Liver (tissue), 9 donors: Measurements from ENCODE around the gene CAVIN2. TPM values are rescaled to one million over a fixed set of nuclear protein-coding genes. Genes with fewer than 3 reads are reported as not detected.
A peak's percentile ranks its signal among the peaks of the same experiment; 100 is the strongest.

Experiments used
- DNase-seq: peaks from one replicate; pipeline ENCODE4 v3.0.0-alpha.2; 2017; ENCODE audit warnings: low spot score
- H3K27ac ChIP-seq, 2 donors: one replicate each; pipeline ENCODE4 v1.7.0; 2013; ENCODE audit warnings: inconsistent platforms in 2 of 2, low read length in 2 of 2, control low read depth in 1 of 2, low read depth in 1 of 2, mild to moderate bottlenecking in 1 of 2
- H3K27me3 ChIP-seq, 4 donors: one replicate each; pipeline versions ENCODE4 v1.6.1 to v1.7.0; 2013; ENCODE audit warnings: low read length in 3 of 4, inconsistent platforms in 1 of 4, mild to moderate bottlenecking in 1 of 4, moderate library complexity in 1 of 4; ENCODE audit not compliant: control insufficient read depth in 4 of 4, insufficient read depth in 4 of 4
- H3K36me3 ChIP-seq, 4 donors: one replicate each; pipeline versions ENCODE4 v1.6.1 to v1.7.0; 2013; ENCODE audit warnings: low read length in 3 of 4, mild to moderate bottlenecking in 3 of 4, low read depth in 1 of 4, moderate library complexity in 1 of 4; ENCODE audit not compliant: control insufficient read depth in 4 of 4, insufficient read depth in 3 of 4
- H3K4me1 ChIP-seq, 4 donors: one replicate each; pipeline versions ENCODE4 v1.6.1 to v1.7.0; 2013; ENCODE audit warnings: low read length in 3 of 4, mild to moderate bottlenecking in 3 of 4, moderate library complexity in 1 of 4; ENCODE audit not compliant: control insufficient read depth in 4 of 4, insufficient read depth in 4 of 4
- H3K4me3 ChIP-seq, 3 donors: one replicate each; pipeline versions ENCODE4 v1.6.1 to v1.7.0; 2013; ENCODE audit warnings: low read length in 3 of 3, control low read depth in 1 of 3, low read depth in 1 of 3, mild to moderate bottlenecking in 1 of 3
- H3K9ac ChIP-seq, 2 donors: one replicate each; pipeline ENCODE4 v1.7.0; 2013; ENCODE audit warnings: low read length in 2 of 2, mild to moderate bottlenecking in 2 of 2, moderate library complexity in 2 of 2, control low read depth in 1 of 2, low read depth in 1 of 2
- H3K9me3 ChIP-seq, 4 donors: one replicate each; pipeline versions ENCODE4 v1.6.1 to v1.7.0; 2013; ENCODE audit warnings: low read length in 3 of 4; ENCODE audit not compliant: control insufficient read depth in 4 of 4
- EGR1 ChIP-seq, 2 donors: IDR thresholded peaks; 2 replicates each; pipeline ENCODE4 v1.6.1; 2016 to 2018; ENCODE audit warnings: antibody characterized with exemption in 2 of 2, low read depth in 2 of 2
- FOXA1 ChIP-seq: IDR thresholded peaks from 2 replicates; pipeline ENCODE4 v1.6.1; 2016; ENCODE audit warnings: antibody characterized with exemption
- FOXA2 ChIP-seq: IDR thresholded peaks from 2 replicates; pipeline ENCODE4 v1.6.1; 2016; ENCODE audit warnings: antibody characterized with exemption
- HNF4A ChIP-seq, 2 donors: conservative IDR thresholded peaks; 2 replicates each; pipeline ENCODE4 v1.6.1; 2016; ENCODE audit warnings: antibody characterized with exemption in 2 of 2, mild to moderate bottlenecking in 2 of 2
- RAD21 ChIP-seq, 2 donors: IDR thresholded peaks; 2 replicates each; pipeline ENCODE4 v1.6.1; 2016; ENCODE audit warnings: antibody characterized with exemption in 2 of 2, mild to moderate bottlenecking in 2 of 2
- WGBS: extraction: QIAGEN DNeasy Blood & Tissue Kit; methylation state at CpG from one replicate; pipeline ENCODE4 v1.1.7; 2013; 5-methylcytosine and 5-hydroxymethylcytosine counted together
- polyA plus RNA-seq, 2 donors: library from polyadenylated mRNA; stranded (reverse) in 1 of 2; unstranded in 1 of 2; fragments of 200-250 nt in 1 of 2; fragments of >200 nt in 1 of 2; fragmentation: Nextera tagmentation in 1 of 2; extraction: Ambion mirVana in 1 of 2; gene quantifications; one replicate each; pipeline versions ENCODE4 v1.2.1 to v1.2.3, GENCODE V29; 2013 to 2015
- total RNA-seq, 2 donors: library from RNA; depleted of rRNA; stranded (reverse); fragments of >200 nt; gene quantifications; one replicate each; pipeline ENCODE4 v1.2.3, GENCODE V29; 2014
- TF ChIP-seq, protein P1 (sequence below): IDR thresholded peaks from 2 replicates; pipeline ENCODE4 v1.6.1; 2016; ENCODE audit warnings: antibody characterized with exemption
- TF ChIP-seq, protein P2 (sequence below): IDR thresholded peaks from 2 replicates; pipeline ENCODE4 v1.6.1; 2016; ENCODE audit warnings: antibody characterized with exemption
- TF ChIP-seq, protein P3 (sequence below): fragments of 150-350 bp; IDR thresholded peaks from 2 replicates; pipeline ENCODE4 v1.5.1; 2017; ENCODE audit warnings: improper control_type of control experiment, low read depth, low read length; ENCODE audit not compliant: missing input control
- TF ChIP-seq, protein P4 (sequence below): IDR thresholded peaks from 2 replicates; pipeline ENCODE4 v1.6.1; 2016; ENCODE audit warnings: antibody characterized with exemption, mild to moderate bottlenecking
- donor health status: healthy.
- donor health status: healthy.
- donor health status: healthy.
- donor health status: healthy.
- donor health status: healthy.

The CAVIN2 gene
- total and polyA plus RNA-seq, 4 donors = 13.3 to 20.7 (median 14.0) TPM

DNA sequence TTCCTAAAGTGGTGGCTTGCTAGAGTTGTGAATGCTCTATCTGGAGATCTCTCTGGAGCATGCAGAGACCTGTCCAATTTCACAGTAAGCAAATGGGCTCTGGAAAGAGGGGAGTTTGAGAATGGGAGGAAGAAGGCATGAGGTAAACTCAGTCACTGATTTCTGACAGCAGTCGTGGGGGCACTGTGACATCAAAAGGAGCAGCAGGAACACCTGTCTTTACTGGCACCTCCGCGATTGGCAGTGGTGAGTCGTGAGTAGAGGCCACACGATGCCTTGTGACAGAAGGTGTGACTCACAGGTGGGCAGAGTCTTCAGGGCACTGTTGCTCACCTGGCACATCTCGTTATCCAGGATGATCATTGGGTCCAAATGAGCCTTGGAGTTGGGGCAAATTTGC, 38.8 kb upstream of the CAVIN2 start (continued):
- TF ChIP-seq, protein P1, sequence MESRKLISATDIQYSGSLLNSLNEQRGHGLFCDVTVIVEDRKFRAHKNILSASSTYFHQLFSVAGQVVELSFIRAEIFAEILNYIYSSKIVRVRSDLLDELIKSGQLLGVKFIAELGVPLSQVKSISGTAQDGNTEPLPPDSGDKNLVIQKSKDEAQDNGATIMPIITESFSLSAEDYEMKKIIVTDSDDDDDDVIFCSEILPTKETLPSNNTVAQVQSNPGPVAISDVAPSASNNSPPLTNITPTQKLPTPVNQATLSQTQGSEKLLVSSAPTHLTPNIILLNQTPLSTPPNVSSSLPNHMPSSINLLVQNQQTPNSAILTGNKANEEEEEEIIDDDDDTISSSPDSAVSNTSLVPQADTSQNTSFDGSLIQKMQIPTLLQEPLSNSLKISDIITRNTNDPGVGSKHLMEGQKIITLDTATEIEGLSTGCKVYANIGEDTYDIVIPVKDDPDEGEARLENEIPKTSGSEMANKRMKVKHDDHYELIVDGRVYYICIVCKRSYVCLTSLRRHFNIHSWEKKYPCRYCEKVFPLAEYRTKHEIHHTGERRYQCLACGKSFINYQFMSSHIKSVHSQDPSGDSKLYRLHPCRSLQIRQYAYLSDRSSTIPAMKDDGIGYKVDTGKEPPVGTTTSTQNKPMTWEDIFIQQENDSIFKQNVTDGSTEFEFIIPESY = no peak
- TF ChIP-seq HNF4A (conservative IDR thresholded peaks at IDR 0.05) = no peak
- TF ChIP-seq EGR1 (IDR thresholded peaks at IDR 0.05; ENCODE audit: low read depth in 2 of 2) = no peak
- TF ChIP-seq FOXA2 = no peak
- TF ChIP-seq, protein P2, sequence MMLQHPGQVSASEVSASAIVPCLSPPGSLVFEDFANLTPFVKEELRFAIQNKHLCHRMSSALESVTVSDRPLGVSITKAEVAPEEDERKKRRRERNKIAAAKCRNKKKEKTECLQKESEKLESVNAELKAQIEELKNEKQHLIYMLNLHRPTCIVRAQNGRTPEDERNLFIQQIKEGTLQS = no peak
- no peak for TF ChIP-seq RAD21 (IDR thresholded peaks at IDR 0.05)
- TF ChIP-seq FOXA1 = no peak

DNA sequence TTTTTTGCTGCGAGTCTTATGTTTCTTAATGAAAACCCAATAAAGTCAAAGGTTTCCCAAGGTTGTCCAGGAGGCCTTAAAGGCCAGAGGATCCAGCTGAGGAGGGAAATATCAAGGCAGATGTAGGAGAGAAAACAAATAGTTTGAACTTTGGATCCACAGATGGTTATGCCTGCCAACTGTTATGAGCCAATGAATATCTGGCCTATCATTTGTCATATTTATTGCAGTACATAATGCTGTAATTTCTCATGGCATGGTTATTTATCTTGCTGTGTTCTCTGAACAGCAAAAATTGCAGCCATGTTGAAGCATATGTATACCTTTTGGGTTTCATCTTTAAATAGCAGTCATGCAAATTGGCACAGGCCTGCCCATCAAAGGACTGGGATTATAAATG, 38.2 kb upstream of the CAVIN2 start:
- Histone ChIP-seq H3K9ac (no peak overlapping the region), H3K27ac (no peak overlapping the region), H3K36me3 (no peaks in the 10 kb centered on the region), H3K9me3 (no peaks in the 10 kb centered on the region), H3K27me3 (no peaks in the 10 kb centered on the region), H3K4me1 (no peaks in the 10 kb centered on the region), H3K4me3 (no peak overlapping the region)
- DNase-seq = no peak
- 75% methylated on average over 1 of the region's 1 CpG for WGBS
- no peak for TF ChIP-seq RAD21 (IDR thresholded peaks at IDR 0.05)

DNA sequence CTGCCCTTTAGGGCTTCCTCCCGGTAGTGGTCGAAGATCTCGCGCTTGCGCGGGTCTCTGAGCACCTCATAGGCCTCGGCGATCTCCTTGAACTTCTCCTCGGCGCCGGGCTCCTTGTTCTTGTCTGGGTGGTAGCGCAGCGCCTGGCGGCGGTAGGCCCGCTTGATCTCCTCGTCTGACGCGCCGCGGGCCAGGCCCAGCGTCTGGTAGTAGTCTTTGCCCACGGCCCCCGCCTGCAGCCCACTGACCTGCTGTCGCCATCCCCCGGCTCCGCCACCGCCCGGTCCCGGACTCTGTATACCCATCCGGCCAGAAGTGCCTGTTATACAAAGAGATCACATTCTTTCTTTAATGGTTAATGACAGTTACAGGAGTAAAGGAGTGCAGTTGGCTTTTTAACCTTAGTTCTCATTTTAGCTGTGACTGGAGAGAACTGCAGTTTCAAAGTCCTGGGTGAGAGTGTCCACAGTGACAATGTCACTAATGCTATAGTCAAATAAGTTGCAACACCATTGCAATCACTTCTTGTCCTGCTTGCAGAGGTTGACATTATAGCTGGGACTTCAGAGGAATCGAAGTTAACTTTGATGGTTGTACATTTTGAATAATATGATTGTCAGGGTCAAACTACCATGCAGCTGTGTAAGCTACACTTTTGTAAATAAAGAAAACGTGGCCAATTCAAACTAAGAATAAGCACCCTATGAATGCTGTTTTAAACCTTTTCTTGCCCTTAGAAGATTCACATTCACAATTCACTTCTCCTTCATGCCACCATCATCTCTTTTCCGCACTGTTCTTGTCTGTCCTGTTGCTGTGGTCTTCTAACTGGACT, 35.3 kb upstream of the CAVIN2 start:
- TF ChIP-seq, protein P2 = no peak
- peak; percentile 22 to 33 for TF ChIP-seq HNF4A (conservative IDR thresholded peaks at IDR 0.05)
- TF ChIP-seq, protein P1 = no peak
- no peak overlapping the region for H3K27ac ChIP-seq
- H3K36me3 ChIP-seq = no peaks in the 10 kb centered on the region
- no peaks in the 10 kb centered on the region for H3K4me1 ChIP-seq
- H3K27me3 ChIP-seq = no peaks in the 10 kb centered on the region
- no peak overlapping the region for H3K9ac ChIP-seq
- no peaks in the 10 kb centered on the region for H3K9me3 ChIP-seq
- H3K4me3 ChIP-seq = no peak overlapping the region
- WGBS = 93% methylated on average over 34 of the region's 34 CpGs
- no peak for DNase-seq

DNA sequence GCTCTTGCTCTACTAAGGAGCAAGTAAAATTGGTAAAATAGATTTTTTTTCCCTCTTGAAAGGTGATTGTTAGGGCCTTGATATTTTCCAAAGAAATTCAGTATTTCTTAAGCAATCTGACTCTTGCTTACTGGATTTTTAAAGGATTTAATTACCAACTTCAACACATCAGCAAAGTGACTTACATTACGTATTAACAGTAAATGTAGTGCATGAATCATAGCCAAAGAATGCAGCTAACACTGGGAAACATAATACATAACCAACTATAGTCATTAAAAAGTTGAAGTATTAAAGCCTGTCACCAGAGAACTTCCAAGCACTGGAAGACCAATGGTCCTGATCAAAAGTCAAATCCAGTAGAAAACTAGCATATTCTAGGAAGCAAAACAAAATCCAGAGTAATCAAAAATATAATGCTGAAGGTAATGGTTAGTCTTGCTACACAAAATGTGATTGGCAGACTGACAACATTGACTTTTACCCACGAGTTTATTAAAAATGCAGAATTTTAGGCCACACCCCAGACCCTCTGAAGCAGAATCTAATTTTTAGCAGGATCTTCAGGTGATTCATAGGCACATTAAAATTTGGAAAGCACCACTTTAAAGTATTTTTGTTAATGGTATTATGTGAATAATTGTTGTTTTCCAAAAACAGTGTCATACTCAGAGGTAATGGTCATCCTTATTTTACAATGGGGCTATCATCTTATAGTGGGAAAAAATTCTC, 31.8 kb upstream of the CAVIN2 start:
- Histone ChIP-seq H3K4me1 (no peaks in the 10 kb centered on the region), H3K27me3 (no peaks in the 10 kb centered on the region), H3K4me3 (no peak overlapping the region), H3K9me3 (no peaks in the 10 kb centered on the region), H3K9ac (no peak overlapping the region), H3K27ac (no peak overlapping the region), H3K36me3 (no peaks in the 10 kb centered on the region)
- DNase-seq = no peak
- WGBS = 78% methylated on average over 2 of the region's 2 CpGs
- TF ChIP-seq, protein P3, sequence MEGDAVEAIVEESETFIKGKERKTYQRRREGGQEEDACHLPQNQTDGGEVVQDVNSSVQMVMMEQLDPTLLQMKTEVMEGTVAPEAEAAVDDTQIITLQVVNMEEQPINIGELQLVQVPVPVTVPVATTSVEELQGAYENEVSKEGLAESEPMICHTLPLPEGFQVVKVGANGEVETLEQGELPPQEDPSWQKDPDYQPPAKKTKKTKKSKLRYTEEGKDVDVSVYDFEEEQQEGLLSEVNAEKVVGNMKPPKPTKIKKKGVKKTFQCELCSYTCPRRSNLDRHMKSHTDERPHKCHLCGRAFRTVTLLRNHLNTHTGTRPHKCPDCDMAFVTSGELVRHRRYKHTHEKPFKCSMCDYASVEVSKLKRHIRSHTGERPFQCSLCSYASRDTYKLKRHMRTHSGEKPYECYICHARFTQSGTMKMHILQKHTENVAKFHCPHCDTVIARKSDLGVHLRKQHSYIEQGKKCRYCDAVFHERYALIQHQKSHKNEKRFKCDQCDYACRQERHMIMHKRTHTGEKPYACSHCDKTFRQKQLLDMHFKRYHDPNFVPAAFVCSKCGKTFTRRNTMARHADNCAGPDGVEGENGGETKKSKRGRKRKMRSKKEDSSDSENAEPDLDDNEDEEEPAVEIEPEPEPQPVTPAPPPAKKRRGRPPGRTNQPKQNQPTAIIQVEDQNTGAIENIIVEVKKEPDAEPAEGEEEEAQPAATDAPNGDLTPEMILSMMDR = no peak
- TF ChIP-seq, protein P4, sequence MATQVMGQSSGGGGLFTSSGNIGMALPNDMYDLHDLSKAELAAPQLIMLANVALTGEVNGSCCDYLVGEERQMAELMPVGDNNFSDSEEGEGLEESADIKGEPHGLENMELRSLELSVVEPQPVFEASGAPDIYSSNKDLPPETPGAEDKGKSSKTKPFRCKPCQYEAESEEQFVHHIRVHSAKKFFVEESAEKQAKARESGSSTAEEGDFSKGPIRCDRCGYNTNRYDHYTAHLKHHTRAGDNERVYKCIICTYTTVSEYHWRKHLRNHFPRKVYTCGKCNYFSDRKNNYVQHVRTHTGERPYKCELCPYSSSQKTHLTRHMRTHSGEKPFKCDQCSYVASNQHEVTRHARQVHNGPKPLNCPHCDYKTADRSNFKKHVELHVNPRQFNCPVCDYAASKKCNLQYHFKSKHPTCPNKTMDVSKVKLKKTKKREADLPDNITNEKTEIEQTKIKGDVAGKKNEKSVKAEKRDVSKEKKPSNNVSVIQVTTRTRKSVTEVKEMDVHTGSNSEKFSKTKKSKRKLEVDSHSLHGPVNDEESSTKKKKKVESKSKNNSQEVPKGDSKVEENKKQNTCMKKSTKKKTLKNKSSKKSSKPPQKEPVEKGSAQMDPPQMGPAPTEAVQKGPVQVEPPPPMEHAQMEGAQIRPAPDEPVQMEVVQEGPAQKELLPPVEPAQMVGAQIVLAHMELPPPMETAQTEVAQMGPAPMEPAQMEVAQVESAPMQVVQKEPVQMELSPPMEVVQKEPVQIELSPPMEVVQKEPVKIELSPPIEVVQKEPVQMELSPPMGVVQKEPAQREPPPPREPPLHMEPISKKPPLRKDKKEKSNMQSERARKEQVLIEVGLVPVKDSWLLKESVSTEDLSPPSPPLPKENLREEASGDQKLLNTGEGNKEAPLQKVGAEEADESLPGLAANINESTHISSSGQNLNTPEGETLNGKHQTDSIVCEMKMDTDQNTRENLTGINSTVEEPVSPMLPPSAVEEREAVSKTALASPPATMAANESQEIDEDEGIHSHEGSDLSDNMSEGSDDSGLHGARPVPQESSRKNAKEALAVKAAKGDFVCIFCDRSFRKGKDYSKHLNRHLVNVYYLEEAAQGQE = no peak
- TF ChIP-seq HNF4A (conservative IDR thresholded peaks at IDR 0.05) = no peak
